ENCODE results near the gene FMNL2.

DNA sequence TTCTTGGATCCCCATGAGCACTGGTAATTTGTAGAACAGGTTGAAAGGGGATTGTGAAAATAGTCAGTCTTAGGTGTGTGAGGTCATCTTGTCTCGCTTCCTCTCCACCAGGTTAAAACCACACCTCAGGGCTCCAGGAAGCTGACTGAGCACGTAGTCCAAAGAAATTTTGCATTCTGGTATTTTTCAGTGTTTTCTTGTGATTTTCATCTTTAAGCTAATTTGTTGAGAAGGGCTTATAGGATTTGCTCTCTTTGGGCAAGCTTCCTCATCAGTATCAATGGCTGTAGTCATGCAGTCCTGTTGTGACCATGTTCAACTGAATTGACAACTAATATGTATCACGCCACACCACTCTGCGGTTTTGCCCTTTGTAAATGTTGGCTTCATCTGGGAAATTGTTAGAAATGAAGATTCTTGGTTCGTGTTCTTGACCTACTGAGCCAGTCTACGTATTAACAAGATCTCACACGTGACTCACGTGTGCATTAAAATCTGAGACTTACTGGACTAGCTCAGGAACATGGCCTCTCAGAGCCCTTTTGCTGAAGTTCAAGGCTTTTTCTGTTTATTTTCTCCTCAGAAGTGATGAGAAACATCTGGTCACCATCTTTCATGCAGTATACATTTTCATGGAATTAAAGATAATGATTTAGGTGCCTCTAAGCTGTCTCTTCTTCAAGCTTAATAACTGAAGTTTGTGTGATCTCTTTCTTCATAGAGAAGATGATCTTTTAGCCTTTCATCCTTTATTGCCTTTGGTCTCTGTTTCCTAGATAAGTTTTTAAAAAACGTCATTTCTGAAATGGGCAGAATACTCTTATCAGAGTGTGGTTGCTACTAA, 32.8 kb downstream of the FMNL2 start:
- TF ChIP-seq, protein P1, sequence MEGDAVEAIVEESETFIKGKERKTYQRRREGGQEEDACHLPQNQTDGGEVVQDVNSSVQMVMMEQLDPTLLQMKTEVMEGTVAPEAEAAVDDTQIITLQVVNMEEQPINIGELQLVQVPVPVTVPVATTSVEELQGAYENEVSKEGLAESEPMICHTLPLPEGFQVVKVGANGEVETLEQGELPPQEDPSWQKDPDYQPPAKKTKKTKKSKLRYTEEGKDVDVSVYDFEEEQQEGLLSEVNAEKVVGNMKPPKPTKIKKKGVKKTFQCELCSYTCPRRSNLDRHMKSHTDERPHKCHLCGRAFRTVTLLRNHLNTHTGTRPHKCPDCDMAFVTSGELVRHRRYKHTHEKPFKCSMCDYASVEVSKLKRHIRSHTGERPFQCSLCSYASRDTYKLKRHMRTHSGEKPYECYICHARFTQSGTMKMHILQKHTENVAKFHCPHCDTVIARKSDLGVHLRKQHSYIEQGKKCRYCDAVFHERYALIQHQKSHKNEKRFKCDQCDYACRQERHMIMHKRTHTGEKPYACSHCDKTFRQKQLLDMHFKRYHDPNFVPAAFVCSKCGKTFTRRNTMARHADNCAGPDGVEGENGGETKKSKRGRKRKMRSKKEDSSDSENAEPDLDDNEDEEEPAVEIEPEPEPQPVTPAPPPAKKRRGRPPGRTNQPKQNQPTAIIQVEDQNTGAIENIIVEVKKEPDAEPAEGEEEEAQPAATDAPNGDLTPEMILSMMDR (IDR thresholded peaks at IDR 0.05): no peak
- no peak for TF ChIP-seq TCF7L2 (IDR thresholded peaks at IDR 0.05; ENCODE audit: low read depth, low read length)
- no peak for TF ChIP-seq REST (IDR thresholded peaks at IDR 0.05; ENCODE audit: insufficient read depth in 1 of 2, low read depth in 2 of 2, low read length in 1 of 2)
- TF ChIP-seq POLR2AphosphoS5 (IDR thresholded peaks at IDR 0.05; ENCODE audit: low read depth, low read length): no peak
- TF ChIP-seq SIN3A (IDR thresholded peaks at IDR 0.05; ENCODE audit: borderline replicate concordance, insufficient read depth, low read depth, low read length): no peak

All from Panc1 (cell line).